ENCODE data around the gene KCNK10.

- no peak for TF ChIP-seq ATF3 (IDR thresholded peaks at IDR 0.05; ENCODE audit: borderline replicate concordance, extremely low read depth, low read depth, low read length)
- TF ChIP-seq, protein P1, sequence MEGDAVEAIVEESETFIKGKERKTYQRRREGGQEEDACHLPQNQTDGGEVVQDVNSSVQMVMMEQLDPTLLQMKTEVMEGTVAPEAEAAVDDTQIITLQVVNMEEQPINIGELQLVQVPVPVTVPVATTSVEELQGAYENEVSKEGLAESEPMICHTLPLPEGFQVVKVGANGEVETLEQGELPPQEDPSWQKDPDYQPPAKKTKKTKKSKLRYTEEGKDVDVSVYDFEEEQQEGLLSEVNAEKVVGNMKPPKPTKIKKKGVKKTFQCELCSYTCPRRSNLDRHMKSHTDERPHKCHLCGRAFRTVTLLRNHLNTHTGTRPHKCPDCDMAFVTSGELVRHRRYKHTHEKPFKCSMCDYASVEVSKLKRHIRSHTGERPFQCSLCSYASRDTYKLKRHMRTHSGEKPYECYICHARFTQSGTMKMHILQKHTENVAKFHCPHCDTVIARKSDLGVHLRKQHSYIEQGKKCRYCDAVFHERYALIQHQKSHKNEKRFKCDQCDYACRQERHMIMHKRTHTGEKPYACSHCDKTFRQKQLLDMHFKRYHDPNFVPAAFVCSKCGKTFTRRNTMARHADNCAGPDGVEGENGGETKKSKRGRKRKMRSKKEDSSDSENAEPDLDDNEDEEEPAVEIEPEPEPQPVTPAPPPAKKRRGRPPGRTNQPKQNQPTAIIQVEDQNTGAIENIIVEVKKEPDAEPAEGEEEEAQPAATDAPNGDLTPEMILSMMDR (IDR thresholded peaks at IDR 0.05 in 2 of 3, conservative IDR thresholded peaks at IDR 0.05 in 1 of 3; ENCODE audit: control insufficient read depth in 2 of 3, extremely low read depth in 1 of 3, insufficient read depth in 1 of 3, low read depth in 3 of 3, low read length in 3 of 3): no peak
- no peak for TF ChIP-seq TAF1 (IDR thresholded peaks at IDR 0.05; ENCODE audit: borderline replicate concordance, low read depth, low read length)
Measured at GRCh38 chr14:88248606-88249005, 74.5 kb downstream of the KCNK10 start.
